ENCODE data around the gene FYN. TPM values are rescaled to one million over a fixed set of nuclear protein-coding genes. Genes with fewer than 3 reads are reported as not detected.

The FYN gene
- total and polyA plus RNA-seq, 9 of the 15 experiments (the other 6 are each of a cell fraction or from before 2014, with no cell fraction given), result 2.9 to 22.1 (median 11.4) TPM

DNA sequence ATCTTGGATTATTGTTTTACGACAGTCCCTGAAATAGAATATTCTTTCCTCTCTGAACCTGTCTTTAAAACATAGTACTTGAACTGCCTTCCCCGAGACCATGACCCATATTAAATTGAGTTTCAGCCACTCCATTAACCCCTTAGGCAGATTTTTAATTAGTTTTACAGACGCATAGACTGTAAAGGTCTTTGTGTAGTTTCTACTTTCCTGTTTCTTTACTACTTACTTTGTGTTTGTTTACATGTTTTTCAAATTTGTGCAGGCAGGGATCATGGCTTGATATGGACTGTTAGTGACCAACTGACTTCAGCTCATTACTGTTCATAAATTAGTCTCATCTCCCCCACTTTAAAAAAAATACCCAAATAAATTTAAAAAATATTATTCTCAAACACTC is 53.8 kb downstream of the FYN start (continued):
- TF ChIP-seq, protein P1, sequence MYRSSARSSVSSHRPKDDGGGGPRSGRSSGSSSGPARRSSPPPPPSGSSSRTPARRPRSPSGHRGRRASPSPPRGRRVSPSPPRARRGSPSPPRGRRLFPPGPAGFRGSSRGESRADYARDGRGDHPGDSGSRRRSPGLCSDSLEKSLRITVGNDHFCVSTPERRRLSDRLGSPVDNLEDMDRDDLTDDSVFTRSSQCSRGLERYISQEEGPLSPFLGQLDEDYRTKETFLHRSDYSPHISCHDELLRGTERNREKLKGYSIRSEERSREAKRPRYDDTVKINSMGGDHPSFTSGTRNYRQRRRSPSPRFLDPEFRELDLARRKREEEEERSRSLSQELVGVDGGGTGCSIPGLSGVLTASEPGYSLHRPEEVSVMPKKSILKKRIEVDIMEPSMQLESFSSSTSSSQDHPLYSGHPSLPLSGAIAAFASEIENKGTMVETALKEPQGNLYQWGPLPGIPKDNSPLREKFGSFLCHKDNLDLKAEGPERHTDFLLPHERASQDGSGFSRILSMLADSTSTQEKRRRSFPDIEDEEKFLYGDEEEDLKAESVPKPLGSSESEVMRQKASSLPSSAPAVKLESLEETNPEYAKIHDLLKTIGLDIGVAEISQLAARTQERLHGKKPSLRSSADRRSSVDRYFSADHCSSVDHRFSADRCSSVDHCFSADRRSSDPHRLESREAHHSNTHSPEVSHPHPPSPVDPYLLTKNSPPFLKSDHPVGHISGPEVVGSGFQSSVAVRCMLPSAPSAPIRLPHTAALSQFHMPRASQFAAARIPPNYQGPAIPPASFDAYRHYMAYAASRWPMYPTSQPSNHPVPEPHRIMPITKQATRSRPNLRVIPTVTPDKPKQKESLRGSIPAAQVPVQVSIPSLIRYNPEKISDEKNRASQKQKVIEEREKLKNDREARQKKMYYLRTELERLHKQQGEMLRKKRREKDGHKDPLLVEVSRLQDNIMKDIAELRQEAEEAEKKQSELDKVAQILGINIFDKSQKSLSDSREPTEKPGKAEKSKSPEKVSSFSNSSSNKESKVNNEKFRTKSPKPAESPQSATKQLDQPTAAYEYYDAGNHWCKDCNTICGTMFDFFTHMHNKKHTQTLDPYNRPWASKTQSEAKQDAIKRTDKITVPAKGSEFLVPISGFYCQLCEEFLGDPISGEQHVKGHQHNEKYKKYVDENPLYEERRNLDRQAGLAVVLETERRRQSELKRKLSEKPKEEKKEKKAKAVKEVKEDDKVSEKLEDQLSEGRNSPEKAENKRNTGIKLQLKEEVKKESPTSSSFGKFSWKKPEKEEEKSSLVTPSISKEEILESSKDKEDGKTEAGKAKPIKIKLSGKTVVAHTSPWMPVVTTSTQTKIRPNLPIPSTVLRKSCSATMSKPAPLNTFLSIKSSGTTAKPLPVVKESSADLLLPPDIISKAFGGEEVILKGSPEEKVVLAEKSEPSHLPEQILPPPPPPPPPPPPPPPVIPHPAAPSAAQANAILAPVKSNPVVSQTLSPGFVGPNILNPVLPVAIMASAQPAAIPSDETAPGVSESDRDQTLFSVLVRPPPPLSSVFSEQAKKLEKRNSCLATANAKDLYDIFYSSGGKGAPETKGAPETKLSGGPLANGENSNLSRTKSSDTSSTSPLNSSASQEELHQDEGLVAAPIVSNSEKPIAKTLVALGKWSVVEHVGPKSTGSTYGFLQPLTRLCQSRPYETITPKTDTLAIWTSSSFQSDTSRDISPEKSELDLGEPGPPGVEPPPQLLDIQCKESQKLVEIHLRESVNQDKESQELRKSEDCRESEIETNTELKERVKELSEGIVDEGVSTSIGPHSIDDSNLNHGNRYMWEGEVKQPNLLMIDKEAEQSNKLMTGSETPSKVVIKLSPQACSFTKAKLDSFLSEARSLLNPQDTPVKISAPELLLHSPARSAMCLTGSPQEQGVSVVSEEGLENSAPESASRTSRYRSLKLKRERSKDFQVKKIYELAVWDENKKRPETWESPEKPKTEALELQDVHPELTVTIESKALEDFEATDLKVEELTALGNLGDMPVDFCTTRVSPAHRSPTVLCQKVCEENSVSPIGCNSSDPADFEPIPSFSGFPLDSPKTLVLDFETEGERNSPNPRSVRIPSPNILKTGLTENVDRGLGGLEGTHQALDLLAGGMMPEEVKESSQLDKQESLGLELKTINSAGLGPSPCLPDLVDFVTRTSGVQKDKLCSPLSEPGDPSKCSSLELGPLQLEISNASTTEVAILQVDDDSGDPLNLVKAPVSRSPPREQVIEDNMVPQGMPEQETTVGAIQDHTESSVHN (IDR thresholded peaks at IDR 0.05; ENCODE audit: borderline replicate concordance in 1 of 2, low read depth in 1 of 2), result no peak
- TF ChIP-seq, protein P2, sequence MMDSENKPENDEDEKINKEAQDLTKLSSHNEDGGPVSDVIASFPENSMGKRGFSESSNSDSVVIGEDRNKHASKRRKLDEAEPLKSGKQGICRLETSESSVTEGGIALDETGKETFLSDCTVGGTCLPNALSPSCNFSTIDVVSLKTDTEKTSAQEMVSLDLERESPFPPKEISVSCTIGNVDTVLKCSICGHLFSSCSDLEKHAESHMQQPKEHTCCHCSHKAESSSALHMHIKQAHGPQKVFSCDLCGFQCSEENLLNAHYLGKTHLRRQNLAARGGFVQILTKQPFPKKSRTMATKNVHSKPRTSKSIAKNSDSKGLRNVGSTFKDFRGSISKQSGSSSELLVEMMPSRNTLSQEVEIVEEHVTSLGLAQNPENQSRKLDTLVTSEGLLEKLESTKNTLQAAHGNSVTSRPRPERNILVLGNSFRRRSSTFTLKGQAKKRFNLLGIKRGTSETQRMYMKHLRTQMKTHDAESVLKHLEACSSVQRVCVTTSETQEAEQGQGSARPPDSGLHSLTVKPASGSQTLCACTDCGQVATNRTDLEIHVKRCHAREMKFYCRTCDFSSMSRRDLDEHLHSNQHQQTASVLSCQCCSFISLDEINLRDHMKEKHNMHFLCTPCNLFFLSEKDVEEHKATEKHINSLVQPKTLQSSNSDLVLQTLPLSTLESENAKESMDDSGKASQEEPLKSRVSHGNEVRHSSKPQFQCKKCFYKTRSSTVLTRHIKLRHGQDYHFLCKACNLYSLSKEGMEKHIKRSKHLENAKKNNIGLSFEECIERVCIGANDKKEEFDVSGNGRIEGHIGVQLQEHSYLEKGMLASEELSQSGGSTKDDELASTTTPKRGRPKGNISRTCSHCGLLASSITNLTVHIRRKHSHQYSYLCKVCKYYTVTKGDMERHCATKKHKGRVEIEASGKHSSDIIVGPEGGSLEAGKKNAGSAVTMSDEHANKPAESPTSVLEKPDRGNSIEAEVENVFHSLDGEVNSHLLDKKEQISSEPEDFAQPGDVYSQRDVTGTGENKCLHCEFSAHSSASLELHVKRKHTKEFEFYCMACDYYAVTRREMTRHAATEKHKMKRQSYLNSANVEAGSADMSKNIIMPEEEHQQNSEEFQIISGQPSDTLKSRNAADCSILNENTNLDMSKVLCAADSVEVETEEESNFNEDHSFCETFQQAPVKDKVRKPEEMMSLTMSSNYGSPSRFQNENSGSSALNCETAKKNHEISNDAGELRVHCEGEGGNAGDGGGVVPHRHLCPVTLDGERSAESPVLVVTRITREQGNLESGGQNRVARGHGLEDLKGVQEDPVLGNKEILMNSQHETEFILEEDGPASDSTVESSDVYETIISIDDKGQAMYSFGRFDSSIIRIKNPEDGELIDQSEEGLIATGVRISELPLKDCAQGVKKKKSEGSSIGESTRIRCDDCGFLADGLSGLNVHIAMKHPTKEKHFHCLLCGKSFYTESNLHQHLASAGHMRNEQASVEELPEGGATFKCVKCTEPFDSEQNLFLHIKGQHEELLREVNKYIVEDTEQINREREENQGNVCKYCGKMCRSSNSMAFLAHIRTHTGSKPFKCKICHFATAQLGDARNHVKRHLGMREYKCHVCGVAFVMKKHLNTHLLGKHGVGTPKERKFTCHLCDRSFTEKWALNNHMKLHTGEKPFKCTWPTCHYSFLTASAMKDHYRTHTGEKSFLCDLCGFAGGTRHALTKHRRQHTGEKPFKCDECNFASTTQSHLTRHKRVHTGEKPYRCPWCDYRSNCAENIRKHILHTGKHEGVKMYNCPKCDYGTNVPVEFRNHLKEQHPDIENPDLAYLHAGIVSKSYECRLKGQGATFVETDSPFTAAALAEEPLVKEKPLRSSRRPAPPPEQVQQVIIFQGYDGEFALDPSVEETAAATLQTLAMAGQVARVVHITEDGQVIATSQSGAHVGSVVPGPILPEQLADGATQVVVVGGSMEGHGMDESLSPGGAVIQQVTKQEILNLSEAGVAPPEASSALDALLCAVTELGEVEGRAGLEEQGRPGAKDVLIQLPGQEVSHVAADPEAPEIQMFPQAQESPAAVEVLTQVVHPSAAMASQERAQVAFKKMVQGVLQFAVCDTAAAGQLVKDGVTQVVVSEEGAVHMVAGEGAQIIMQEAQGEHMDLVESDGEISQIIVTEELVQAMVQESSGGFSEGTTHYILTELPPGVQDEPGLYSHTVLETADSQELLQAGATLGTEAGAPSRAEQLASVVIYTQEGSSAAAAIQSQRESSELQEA (IDR thresholded peaks at IDR 0.05; ENCODE audit: low read depth), result no peak
- TF ChIP-seq ZNF830 (CRISPR knock-in tag; IDR thresholded peaks at IDR 0.05) (no peak), POLR3G (IDR thresholded peaks at IDR 0.05; ENCODE audit: extremely low read depth, insufficient read length, insufficient replicate concordance) (no peak)

Data from K562 (cell line).